ENCODE results near the gene RBPMS2.
A peak's percentile ranks its signal among the peaks of the same experiment; 100 is the strongest.

RBPMS2 gene

DNA sequence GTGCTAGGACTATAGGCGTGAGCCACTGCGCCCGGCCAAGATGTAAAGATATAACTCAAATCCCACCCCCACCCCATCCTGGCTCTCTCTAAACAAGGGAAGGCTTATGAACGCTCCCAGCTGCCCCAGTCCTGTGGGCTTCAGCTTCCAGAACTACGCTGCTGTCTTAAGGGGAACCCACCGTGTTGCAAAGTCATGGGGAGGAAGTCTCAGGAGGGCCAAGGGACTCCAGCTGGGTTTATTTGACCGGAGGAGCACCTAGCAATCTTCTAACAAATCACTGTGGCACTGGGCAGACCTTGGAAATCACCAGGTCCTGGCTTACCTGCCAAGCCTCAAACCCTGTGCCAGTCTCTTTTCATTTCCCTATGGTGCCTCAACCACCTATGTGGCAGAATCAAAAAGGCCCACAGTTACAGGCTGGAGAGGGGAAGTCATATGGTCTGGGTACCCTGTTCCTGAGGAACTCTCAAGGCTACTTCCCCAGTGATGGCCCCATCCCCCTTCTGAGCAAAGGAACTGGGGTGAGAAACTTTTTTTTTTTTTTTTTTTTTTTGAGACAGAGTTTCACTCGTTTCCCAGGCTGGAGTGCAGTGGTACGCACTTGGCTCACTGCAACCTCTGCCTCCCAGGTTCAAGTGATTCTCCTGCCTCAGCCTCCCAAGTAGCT, 83.4 kb downstream of the RBPMS2 start:
- DNase-seq (ENCODE audit: insufficient read length, low spot score) = no peak
- TF ChIP-seq CTCF (IDR thresholded peaks at IDR 0.05; ENCODE audit: insufficient read depth, missing control alignments) = no peak
- FAIRE-seq = no peak

DNA sequence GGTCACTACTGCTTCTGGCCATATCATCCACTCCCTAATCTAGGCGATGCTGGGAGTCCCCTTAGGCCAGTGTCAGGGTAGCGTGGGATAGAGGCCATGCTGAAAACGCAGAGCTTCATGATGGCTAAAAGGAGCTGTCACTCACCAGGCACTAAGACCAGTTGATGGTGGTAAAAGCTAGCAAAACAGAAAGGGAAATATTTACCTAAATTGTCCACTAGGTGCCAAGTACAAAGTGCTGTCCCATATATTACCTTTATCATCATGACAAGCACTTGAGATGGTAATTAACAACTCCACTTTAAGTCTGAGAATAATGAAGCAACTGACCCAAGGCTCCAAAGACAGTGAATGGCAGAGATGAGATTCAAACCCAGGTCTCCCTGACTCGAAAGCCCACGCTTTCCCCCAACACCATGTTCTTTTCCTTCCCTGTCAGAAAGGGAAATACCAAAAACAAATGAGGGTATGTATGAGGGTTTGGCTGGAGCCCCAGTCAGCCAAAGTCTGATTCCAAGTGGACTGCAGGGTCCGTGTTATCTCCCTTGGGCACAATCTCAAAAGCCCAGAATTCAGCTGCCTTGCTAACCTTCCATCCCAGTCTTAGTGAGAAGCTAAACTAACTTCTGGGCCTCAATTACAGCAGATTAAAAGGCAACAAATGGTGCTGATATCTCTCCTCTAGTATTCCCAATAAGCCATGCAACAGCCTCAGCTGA, 84.7 kb downstream of the RBPMS2 start:
- FAIRE-seq (no peak), DNase-seq (ENCODE audit: insufficient read length, low spot score) (no peak)
- TF ChIP-seq CTCF (IDR thresholded peaks at IDR 0.05; ENCODE audit: insufficient read depth, missing control alignments) = no peak

- FAIRE-seq = peak; percentile 53
- TF ChIP-seq CTCF (IDR thresholded peaks at IDR 0.05; ENCODE audit: insufficient read depth, missing control alignments) = no peak
- DNase-seq (ENCODE audit: insufficient read length, low spot score) = no peak
These were observed 85.4 kb downstream of the RBPMS2 start for GRCh38 chr15:64690008-64690407.
